Measurements from ENCODE around the gene KLHL29. TPM values are rescaled to one million over a fixed set of nuclear protein-coding genes. Genes with fewer than 3 reads are reported as not detected.

The KLHL29 gene
- polyA plus RNA-seq, 1 donor from 2014 or later: 42.4 TPM

DNA sequence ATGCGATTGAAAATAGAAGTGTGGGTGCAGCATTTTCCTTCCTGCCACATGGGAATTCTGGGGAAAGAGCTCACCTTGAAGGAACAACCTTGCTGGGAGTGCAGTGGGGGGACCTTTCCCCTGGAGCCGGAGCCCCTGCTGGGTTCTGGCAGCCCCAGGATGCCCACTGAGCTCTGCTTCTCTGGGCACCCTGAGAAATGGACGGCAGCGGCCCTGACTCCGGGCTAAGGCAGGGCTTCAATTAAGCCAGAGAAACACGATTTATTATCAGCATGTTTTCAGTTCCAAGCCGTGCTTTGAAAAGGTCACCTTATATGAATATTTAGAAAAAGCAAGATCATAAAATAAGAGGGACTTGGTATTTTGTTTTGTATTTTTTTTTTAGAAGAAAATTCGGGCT lies 68.5 kb downstream of the KLHL29 start (continued):
- no peak for TF ChIP-seq EP300 (conservative IDR thresholded peaks at IDR 0.05; ENCODE audit: poor library complexity, severe bottlenecking)

DNA sequence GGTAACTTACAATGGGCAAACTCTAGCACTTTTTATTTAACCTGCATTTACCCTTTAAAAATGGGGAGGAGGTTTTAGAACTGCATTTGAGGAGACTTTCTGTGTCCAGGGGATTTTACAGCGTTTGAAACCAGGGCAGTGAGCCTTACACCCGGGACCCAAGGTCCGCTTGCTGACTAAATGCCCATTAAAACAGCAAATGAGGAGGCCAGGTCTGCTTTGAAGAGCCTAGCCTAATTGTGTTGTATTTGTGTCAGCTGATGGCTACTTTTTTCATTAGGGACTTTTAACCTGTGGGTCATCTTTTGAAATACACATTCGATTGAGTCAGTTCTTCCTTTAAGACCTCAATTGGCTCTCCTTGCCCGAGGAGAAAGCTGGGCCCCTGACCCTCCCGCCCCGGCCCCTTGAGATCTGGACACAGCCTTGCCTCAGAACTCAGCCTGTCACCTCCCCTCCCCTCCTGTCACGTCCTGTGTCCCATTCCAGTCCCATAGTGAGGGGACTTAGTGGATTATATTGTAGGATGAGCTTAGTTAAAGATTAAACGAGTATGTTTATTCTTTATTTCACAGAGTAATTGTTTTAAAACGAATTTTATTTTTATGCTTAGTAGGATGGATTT lies 69.0 kb downstream of the KLHL29 start:
- Histone ChIP-seq H3K27me3 (ENCODE audit: insufficient read depth, low read depth, low read length) (no peaks in the 10 kb centered on the region), H3K9me2 (ENCODE audit: insufficient read depth, low read length) (no peaks in the 10 kb centered on the region), H3K4me2 (ENCODE audit: low read length) (no peak overlapping the region), H3K4me3 (ENCODE audit: low read length) (no peak overlapping the region), H2AFZ (ENCODE audit: low read depth, low read length) (no peak overlapping the region), H4K20me1 (ENCODE audit: insufficient read depth) (no peaks in the 10 kb centered on the region), H3K9ac (ENCODE audit: low read length) (no peak overlapping the region), H3K9me3 (ENCODE audit: low read length) (no peaks in the 10 kb centered on the region), H3K36me3 (ENCODE audit: insufficient read depth, low read length) (no peaks in the 10 kb centered on the region), H3K27ac (ENCODE audit: low read length) (no peak overlapping the region), H3F3A (ENCODE audit: insufficient read depth, low read length, poor library complexity, severe bottlenecking) (no peaks in the 10 kb centered on the region), H3K79me2 (replicated peaks; ENCODE audit: insufficient read depth, low read length) (peaks cover 5% of the 10 kb centered on the region)
- TF ChIP-seq, protein P1, sequence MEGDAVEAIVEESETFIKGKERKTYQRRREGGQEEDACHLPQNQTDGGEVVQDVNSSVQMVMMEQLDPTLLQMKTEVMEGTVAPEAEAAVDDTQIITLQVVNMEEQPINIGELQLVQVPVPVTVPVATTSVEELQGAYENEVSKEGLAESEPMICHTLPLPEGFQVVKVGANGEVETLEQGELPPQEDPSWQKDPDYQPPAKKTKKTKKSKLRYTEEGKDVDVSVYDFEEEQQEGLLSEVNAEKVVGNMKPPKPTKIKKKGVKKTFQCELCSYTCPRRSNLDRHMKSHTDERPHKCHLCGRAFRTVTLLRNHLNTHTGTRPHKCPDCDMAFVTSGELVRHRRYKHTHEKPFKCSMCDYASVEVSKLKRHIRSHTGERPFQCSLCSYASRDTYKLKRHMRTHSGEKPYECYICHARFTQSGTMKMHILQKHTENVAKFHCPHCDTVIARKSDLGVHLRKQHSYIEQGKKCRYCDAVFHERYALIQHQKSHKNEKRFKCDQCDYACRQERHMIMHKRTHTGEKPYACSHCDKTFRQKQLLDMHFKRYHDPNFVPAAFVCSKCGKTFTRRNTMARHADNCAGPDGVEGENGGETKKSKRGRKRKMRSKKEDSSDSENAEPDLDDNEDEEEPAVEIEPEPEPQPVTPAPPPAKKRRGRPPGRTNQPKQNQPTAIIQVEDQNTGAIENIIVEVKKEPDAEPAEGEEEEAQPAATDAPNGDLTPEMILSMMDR (IDR thresholded peaks at IDR 0.05; ENCODE audit: poor library complexity, severe bottlenecking): no peak
- TF ChIP-seq, protein P2, sequence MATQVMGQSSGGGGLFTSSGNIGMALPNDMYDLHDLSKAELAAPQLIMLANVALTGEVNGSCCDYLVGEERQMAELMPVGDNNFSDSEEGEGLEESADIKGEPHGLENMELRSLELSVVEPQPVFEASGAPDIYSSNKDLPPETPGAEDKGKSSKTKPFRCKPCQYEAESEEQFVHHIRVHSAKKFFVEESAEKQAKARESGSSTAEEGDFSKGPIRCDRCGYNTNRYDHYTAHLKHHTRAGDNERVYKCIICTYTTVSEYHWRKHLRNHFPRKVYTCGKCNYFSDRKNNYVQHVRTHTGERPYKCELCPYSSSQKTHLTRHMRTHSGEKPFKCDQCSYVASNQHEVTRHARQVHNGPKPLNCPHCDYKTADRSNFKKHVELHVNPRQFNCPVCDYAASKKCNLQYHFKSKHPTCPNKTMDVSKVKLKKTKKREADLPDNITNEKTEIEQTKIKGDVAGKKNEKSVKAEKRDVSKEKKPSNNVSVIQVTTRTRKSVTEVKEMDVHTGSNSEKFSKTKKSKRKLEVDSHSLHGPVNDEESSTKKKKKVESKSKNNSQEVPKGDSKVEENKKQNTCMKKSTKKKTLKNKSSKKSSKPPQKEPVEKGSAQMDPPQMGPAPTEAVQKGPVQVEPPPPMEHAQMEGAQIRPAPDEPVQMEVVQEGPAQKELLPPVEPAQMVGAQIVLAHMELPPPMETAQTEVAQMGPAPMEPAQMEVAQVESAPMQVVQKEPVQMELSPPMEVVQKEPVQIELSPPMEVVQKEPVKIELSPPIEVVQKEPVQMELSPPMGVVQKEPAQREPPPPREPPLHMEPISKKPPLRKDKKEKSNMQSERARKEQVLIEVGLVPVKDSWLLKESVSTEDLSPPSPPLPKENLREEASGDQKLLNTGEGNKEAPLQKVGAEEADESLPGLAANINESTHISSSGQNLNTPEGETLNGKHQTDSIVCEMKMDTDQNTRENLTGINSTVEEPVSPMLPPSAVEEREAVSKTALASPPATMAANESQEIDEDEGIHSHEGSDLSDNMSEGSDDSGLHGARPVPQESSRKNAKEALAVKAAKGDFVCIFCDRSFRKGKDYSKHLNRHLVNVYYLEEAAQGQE (IDR thresholded peaks at IDR 0.05; ENCODE audit: borderline replicate concordance): no peak
- TF ChIP-seq RAD21 (conservative IDR thresholded peaks at IDR 0.05) (no peak), EZH2 (IDR thresholded peaks at IDR 0.05; ENCODE audit: borderline replicate concordance, insufficient read depth, low read length, poor library complexity, severe bottlenecking) (no peak), POLR2AphosphoS5 (IDR thresholded peaks at IDR 0.05) (no peak), EP300 (conservative IDR thresholded peaks at IDR 0.05; ENCODE audit: poor library complexity, severe bottlenecking) (no peak), SMC3 (conservative IDR thresholded peaks at IDR 0.05; ENCODE audit: poor library complexity) (no peak), MXI1 (conservative IDR thresholded peaks at IDR 0.05; ENCODE audit: poor library complexity, severe bottlenecking) (no peak), TAF1 (IDR thresholded peaks at IDR 0.05; ENCODE audit: low read depth) (no peak)

DNA sequence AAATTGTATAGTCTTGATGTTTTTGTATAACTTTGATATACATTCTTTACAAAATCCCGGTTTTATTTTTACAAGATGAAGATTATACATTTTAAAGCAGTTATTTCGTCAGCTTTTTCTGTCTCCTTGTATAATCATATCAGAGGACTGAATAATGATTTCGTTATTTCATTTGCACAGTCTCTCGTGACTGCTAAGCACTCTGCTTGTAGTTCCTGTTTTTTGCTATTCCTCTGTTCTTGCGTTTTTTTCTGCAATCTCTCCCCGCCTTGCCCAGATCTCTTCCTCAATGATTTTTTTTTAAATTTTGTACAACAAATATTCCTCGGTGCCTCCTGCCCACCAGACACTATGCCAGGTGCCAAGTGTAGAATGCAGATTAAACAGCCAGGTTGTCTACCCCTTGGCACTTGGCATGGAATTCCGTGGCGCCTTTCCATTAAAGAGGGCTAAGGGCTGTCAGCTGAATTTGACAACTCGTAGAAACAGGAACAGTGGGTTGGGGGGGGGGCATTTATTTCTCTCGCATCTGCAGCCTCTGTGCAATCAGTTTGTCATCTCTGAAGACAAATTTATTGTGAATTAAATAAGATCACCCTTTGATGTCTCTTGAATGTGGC lies 69.6 kb downstream of the KLHL29 start:
- Histone ChIP-seq H3K27me3 (ENCODE audit: insufficient read depth, low read depth, low read length) (no peaks in the 10 kb centered on the region), H3F3A (ENCODE audit: insufficient read depth, low read length, poor library complexity, severe bottlenecking) (no peaks in the 10 kb centered on the region), H3K79me2 (replicated peaks; ENCODE audit: insufficient read depth, low read length) (peaks cover 5% of the 10 kb centered on the region), H3K9me2 (ENCODE audit: insufficient read depth, low read length) (no peaks in the 10 kb centered on the region), H3K27ac (ENCODE audit: low read length) (no peak overlapping the region), H2AFZ (ENCODE audit: low read depth, low read length) (no peak overlapping the region), H3K4me3 (ENCODE audit: low read length) (no peak overlapping the region), H3K36me3 (ENCODE audit: insufficient read depth, low read length) (peaks cover 2% of the 10 kb centered on the region), H3K4me2 (ENCODE audit: low read length) (no peak overlapping the region), H4K20me1 (ENCODE audit: insufficient read depth) (peaks cover 4% of the 10 kb centered on the region), H3K9ac (ENCODE audit: low read length) (no peak overlapping the region), H3K9me3 (ENCODE audit: low read length) (no peaks in the 10 kb centered on the region)
- TF ChIP-seq RAD21 (conservative IDR thresholded peaks at IDR 0.05) (no peak), SMC3 (conservative IDR thresholded peaks at IDR 0.05; ENCODE audit: poor library complexity) (no peak), EP300 (conservative IDR thresholded peaks at IDR 0.05; ENCODE audit: poor library complexity, severe bottlenecking) (no peak), MXI1 (conservative IDR thresholded peaks at IDR 0.05; ENCODE audit: poor library complexity, severe bottlenecking) (no peak), TAF1 (IDR thresholded peaks at IDR 0.05; ENCODE audit: low read depth) (no peak), POLR2AphosphoS5 (IDR thresholded peaks at IDR 0.05) (no peak), EZH2 (IDR thresholded peaks at IDR 0.05; ENCODE audit: borderline replicate concordance, insufficient read depth, low read length, poor library complexity, severe bottlenecking) (no peak)
- TF ChIP-seq, protein P2 (IDR thresholded peaks at IDR 0.05; ENCODE audit: borderline replicate concordance): no peak
- TF ChIP-seq, protein P1 (IDR thresholded peaks at IDR 0.05; ENCODE audit: poor library complexity, severe bottlenecking): no peak
